ENCODE results near the gene DIS3L2.
"Not testable (repeated sequence)": the region's sequence is repeated elsewhere in the genome, so short reads cannot be mapped to it uniquely, and the experiment has no call there.

DIS3L2 gene

DNA sequence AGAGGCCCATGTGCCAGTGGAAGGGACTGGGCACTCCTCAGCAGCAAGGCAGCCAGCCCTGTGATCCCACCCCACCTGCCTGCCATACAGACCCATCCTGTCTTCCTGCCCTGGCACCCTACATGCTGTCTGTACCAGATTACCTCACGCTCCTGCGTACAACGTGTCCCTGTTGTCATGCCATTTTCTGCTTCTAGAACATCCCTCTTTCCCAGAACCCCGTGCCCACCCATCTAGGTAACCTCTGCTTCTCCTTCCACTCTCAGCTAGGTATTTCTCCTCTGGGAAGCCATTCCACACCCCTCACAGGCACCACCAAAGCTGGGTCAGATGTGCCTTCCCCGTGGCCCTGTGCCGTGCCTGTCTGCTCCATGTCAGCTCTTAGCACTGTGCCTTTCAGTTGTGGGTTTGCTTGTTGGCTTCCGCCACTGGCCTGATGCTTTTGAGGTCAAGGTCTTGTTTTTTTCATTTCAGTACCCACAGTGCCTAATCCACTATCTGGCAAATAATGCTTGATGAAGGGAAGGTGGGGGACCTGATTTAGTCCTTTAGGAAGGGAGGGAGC lies 345.3 kb downstream of the DIS3L2 start:
- TF ChIP-seq, protein P1, sequence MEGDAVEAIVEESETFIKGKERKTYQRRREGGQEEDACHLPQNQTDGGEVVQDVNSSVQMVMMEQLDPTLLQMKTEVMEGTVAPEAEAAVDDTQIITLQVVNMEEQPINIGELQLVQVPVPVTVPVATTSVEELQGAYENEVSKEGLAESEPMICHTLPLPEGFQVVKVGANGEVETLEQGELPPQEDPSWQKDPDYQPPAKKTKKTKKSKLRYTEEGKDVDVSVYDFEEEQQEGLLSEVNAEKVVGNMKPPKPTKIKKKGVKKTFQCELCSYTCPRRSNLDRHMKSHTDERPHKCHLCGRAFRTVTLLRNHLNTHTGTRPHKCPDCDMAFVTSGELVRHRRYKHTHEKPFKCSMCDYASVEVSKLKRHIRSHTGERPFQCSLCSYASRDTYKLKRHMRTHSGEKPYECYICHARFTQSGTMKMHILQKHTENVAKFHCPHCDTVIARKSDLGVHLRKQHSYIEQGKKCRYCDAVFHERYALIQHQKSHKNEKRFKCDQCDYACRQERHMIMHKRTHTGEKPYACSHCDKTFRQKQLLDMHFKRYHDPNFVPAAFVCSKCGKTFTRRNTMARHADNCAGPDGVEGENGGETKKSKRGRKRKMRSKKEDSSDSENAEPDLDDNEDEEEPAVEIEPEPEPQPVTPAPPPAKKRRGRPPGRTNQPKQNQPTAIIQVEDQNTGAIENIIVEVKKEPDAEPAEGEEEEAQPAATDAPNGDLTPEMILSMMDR (IDR thresholded peaks at IDR 0.05; ENCODE audit: extremely low read depth, insufficient read depth, missing control alignments): no peak
- in situ Hi-C loops (cut with MboI; ENCODE audit: low pct_unique_long_range_greater_than_20kb, low sequenced_read_pairs, unreplicated experiment): no loop called here
- no peak for DNase-seq (ENCODE audit: low spot score)

DNA sequence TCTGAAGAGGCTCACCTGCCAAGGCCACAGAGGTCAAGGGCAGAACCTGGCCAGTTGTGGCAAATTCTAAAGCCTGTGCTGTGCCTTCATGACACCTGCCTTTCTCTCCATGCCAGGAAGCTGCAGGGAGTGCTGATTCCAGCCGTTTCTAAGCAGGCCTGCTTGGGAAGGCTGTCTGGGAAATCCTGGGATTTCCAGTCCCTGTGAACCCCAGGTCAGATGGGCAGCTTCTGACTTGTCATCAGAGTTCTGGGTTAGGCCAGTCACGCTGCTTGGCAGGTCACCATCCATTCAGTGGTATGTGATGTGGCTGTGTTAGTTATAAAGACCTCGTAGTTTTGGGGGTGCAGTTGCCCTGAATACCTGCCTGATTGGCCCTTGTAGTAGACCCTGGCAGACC lies 346.3 kb downstream of the DIS3L2 start:
- DNase-seq (ENCODE audit: low spot score): no peak
- TF ChIP-seq, protein P1 (IDR thresholded peaks at IDR 0.05; ENCODE audit: extremely low read depth, insufficient read depth, missing control alignments): no peak
- in situ Hi-C loops (cut with MboI; ENCODE audit: low pct_unique_long_range_greater_than_20kb, low sequenced_read_pairs, unreplicated experiment): no loop called here

DNA sequence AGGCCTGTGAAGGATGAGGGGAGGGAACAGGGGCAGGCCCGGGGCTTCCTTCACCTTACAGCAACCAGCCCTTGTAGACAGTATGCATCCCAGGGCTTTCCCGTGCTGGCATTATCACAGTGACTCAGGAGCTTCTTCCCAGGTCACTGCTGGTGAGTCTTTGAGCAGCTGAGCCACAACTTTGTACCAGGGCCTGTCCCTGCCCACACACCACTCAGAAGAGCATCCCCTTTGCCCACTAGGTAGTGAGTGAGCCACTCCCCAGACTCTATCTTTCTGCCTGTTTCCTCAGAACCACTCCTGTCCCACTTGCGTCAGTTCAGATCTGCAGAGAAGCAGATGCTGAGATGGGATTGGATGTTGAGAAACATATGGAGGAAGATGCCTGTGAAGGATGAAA lies 347.5 kb downstream of the DIS3L2 start:
- TF ChIP-seq, protein P1 (IDR thresholded peaks at IDR 0.05; ENCODE audit: extremely low read depth, insufficient read depth, missing control alignments): no peak
- no peak for DNase-seq (ENCODE audit: low spot score)
- in situ Hi-C loops (cut with MboI; ENCODE audit: low pct_unique_long_range_greater_than_20kb, low sequenced_read_pairs, unreplicated experiment): no loop called here

DNA sequence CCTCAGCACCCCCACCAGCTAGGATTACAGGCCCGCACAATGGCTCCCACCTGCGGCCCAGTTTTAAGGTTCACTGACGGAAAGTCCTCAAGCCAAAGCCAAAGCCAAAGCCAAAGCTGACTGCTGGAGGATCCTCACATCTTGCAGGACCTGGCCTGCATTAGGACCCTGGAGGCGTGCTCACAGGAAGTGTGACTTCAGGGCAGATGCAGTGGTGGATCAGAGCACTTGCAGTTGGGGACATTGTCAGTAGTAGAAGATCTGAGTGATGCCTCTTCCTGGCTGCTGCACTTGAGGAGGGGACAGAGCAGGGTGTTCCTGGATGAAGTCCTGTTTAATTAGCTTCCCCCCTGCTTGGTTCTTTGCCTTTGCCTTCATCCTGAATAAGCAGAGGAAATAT lies 348.1 kb downstream of the DIS3L2 start:
- DNase-seq (ENCODE audit: low spot score): no peak
- TF ChIP-seq, protein P1 (IDR thresholded peaks at IDR 0.05; ENCODE audit: extremely low read depth, insufficient read depth, missing control alignments): no peak
- in situ Hi-C loops (cut with MboI; ENCODE audit: low pct_unique_long_range_greater_than_20kb, low sequenced_read_pairs, unreplicated experiment): no loop called here

DNA sequence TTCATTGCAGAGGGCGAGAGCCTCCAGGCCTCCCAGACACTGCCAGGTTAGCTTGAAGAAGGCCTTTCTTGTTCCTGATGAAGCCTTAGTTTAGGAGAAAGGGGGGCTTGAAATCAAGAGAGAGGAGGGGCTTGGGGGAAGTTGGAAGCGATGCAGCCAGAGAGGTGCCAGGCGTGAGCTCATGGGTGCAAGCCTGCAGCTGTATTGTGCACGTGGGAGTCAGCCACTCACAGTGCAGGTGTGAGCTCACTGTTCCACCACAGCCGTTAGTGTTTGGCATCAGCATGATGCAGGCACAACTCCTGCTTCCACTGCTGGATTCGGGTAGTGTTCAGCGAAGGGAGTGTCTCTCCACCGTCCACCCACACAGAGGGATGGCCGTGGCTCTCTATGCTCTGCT lies 348.6 kb downstream of the DIS3L2 start:
- DNase-seq (ENCODE audit: low spot score): no peak
- TF ChIP-seq, protein P1 (IDR thresholded peaks at IDR 0.05; ENCODE audit: extremely low read depth, insufficient read depth, missing control alignments): no peak
- in situ Hi-C loops (cut with MboI; ENCODE audit: low pct_unique_long_range_greater_than_20kb, low sequenced_read_pairs, unreplicated experiment): no loop called here

DNA sequence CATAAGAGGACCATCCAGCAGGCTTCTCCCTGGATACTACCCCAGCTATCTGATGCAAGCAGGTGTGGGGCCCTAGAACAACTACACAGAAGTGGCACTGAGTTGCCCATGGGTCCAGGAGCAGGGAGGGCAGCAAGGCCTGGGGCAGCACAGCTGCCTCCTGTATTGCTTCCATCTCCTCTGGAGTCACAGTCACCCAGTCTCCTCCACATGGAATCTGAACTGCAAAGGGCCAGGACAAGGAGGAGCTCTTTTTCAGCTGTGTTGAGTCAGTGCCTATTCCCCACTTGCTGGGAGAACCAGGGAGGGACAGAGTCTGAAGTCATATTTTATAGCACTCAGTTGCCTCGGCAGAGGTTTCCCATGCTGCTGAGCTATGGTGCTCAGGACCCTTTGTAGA lies 349.2 kb downstream of the DIS3L2 start:
- in situ Hi-C loops (cut with MboI; ENCODE audit: low pct_unique_long_range_greater_than_20kb, low sequenced_read_pairs, unreplicated experiment): no loop called here
- TF ChIP-seq, protein P1 (IDR thresholded peaks at IDR 0.05; ENCODE audit: extremely low read depth, insufficient read depth, missing control alignments): no peak
- no peak for DNase-seq (ENCODE audit: low spot score)

DNA sequence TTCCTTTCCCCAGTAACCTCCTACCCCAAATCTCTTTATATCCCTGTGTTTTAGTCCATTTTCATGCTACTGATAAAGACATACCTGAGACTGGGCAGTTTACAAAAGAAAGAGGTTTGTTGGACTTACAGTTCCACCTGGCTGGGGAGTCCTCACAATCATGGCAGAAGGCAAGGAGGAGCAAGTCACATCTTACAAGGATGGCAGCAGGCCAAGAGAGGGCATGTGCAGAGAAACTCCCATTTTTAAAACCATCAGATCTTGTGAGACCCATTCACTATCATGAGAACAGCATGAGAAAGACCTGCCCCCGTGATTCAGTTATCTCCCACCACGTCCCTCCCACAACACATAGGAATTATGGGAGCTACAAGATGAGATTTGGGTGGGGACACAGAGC lies 352.1 kb downstream of the DIS3L2 start:
- in situ Hi-C loops (cut with MboI; ENCODE audit: low pct_unique_long_range_greater_than_20kb, low sequenced_read_pairs, unreplicated experiment); DNase-seq (ENCODE audit: low spot score): not testable (repeated sequence)

Measured in GM13977 (cell line).